HG03571 (cell line): Measurements from ENCODE around the gene SPSB3.

Experiments used
- ATAC-seq: cut with Tn5 transposase; IDR thresholded peaks from one replicate; pipeline ENCODE4 v1.9.1; 2021; ENCODE audit not compliant: unreplicated experiment

The SPSB3 gene

GRCh38 chr16:1775846-1776671 lies 6.3 kb downstream of the SPSB3 start:
- no peak for ATAC-seq

- no peak for ATAC-seq
Measured at GRCh38 chr16:1775006-1775845, 7.1 kb downstream of the SPSB3 start.

GRCh38 chr16:1774448-1774780 lies 8.0 kb downstream of the SPSB3 start:
- ATAC-seq: no peak

- no peak for ATAC-seq
Measured at GRCh38 chr16:1773703-1774447, 8.5 kb downstream of the SPSB3 start.

GRCh38 chr16:1772908-1773702 lies 9.3 kb downstream of the SPSB3 start, which contains the start of gene MRPS34:
TSS of gene MRPS34 (minus strand) at chr16:1773134. CDS start at chr16:1773119, 15 bp downstream.
- peak; percentile 40 for ATAC-seq

GRCh38 chr16:1772362-1772907 lies 9.9 kb downstream of the SPSB3 start, which contains the start of gene EME2:
TSS of gene EME2 (plus strand) at chr16:1772810. CDS start at chr16:1773228, 418 bp downstream.
- ATAC-seq: no peak

- no peak for ATAC-seq
Measured at GRCh38 chr16:1771864-1772361, 10.5 kb downstream of the SPSB3 start.

- ATAC-seq: no peak
Measured at GRCh38 chr16:1771188-1771863, 11.0 kb downstream of the SPSB3 start, which contains the start of gene NME3. TSS of gene NME3 (minus strand) at chr16:1771543. CDS start at chr16:1771534, 9 bp downstream.

- no peak for ATAC-seq
Measured at GRCh38 chr16:1770328-1771187, 11.8 kb downstream of the SPSB3 start.

GRCh38 chr16:1769402-1770300 lies 12.7 kb downstream of the SPSB3 start:
- ATAC-seq: no peak

GRCh38 chr16:1768767-1769401 lies 13.5 kb downstream of the SPSB3 start:
- no peak for ATAC-seq

- no peak for ATAC-seq
Measured at GRCh38 chr16:1768061-1768766, 14.2 kb downstream of the SPSB3 start.

- ATAC-seq: no peak
Measured at GRCh38 chr16:1767116-1767994, 15.0 kb downstream of the SPSB3 start.

GRCh38 chr16:1766701-1767100 lies 15.7 kb downstream of the SPSB3 start:
- ATAC-seq: no peak

- no peak for ATAC-seq
Measured at GRCh38 chr16:1766231-1766630, 16.1 kb downstream of the SPSB3 start.
